Measurements from ENCODE around the gene ZNRF4. TPM values are rescaled to one million over a fixed set of nuclear protein-coding genes. Genes with fewer than 3 reads are reported as not detected.

The ZNRF4 gene
- total RNA-seq, 2 donors from 2014 or later, result not detected

GRCh38 chr19:5491565-5491964 lies 36.3 kb downstream of the ZNRF4 start:
- H3K27me3 ChIP-seq, result peaks cover 5% of the 10 kb centered on the region
- H3K9ac ChIP-seq (ENCODE audit: low read depth in 2 of 2, low read length in 2 of 2), result no peak overlapping the region
- no peak overlapping the region for H3K27ac ChIP-seq
- H3K4me3 ChIP-seq, result no peak overlapping the region
- H3K4me1 ChIP-seq, result no peaks in the 10 kb centered on the region
- no peak for DNase-seq
- H3K9me3 ChIP-seq, result no peaks in the 10 kb centered on the region
- TF ChIP-seq CTCF (IDR thresholded peaks at IDR 0.05), result no peak
- no peaks in the 10 kb centered on the region for H3K36me3 ChIP-seq
- intact Hi-C loops (cut with DNase I), result no loop called here

GRCh38 chr19:5492281-5492634 lies 37.0 kb downstream of the ZNRF4 start:
- Histone ChIP-seq H3K36me3 (no peaks in the 10 kb centered on the region), H3K4me3 (no peak overlapping the region), H3K9ac (ENCODE audit: low read depth in 2 of 2, low read length in 2 of 2) (no peak overlapping the region), H3K27ac (no peak overlapping the region), H3K9me3 (no peaks in the 10 kb centered on the region), H3K27me3 (peaks cover 5% of the 10 kb centered on the region), H3K4me1 (no peaks in the 10 kb centered on the region)
- no peak for DNase-seq
- no peak for TF ChIP-seq CTCF (IDR thresholded peaks at IDR 0.05)
- intact Hi-C loops (cut with DNase I), result no loop called here

GRCh38 chr19:5492635-5493409 lies 37.6 kb downstream of the ZNRF4 start:
- no peaks in the 10 kb centered on the region for H3K9me3 ChIP-seq
- intact Hi-C loops (cut with DNase I), result no loop called here
- peaks cover 5% of the 10 kb centered on the region for H3K27me3 ChIP-seq
- no peak overlapping the region for H3K9ac ChIP-seq (ENCODE audit: low read depth in 2 of 2, low read length in 2 of 2)
- no peak for TF ChIP-seq CTCF (IDR thresholded peaks at IDR 0.05)
- H3K36me3 ChIP-seq, result no peaks in the 10 kb centered on the region
- H3K4me1 ChIP-seq, result no peaks in the 10 kb centered on the region
- H3K4me3 ChIP-seq, result no peak overlapping the region
- no peak overlapping the region for H3K27ac ChIP-seq
- no peak for DNase-seq

GRCh38 chr19:5494773-5495172 lies 39.6 kb downstream of the ZNRF4 start:
- H3K27ac ChIP-seq, result no peak overlapping the region
- H3K4me1 ChIP-seq, result no peaks in the 10 kb centered on the region
- TF ChIP-seq CTCF (IDR thresholded peaks at IDR 0.05), result no peak
- H3K9me3 ChIP-seq, result no peaks in the 10 kb centered on the region
- H3K27me3 ChIP-seq, result peaks cover 5% of the 10 kb centered on the region
- DNase-seq, result no peak
- intact Hi-C loops (cut with DNase I), result no loop called here
- H3K36me3 ChIP-seq, result no peaks in the 10 kb centered on the region
- no peak overlapping the region for H3K9ac ChIP-seq (ENCODE audit: low read depth in 2 of 2, low read length in 2 of 2)
- H3K4me3 ChIP-seq, result no peak overlapping the region

GRCh38 chr19:5495792-5496191 lies 40.6 kb downstream of the ZNRF4 start:
- Histone ChIP-seq H3K9ac (ENCODE audit: low read depth in 2 of 2, low read length in 2 of 2) (no peak overlapping the region), H3K36me3 (no peaks in the 10 kb centered on the region), H3K27me3 (peaks cover 5% of the 10 kb centered on the region), H3K27ac (no peak overlapping the region), H3K4me3 (no peak overlapping the region), H3K4me1 (no peaks in the 10 kb centered on the region), H3K9me3 (no peaks in the 10 kb centered on the region)
- no peak for DNase-seq
- TF ChIP-seq CTCF (IDR thresholded peaks at IDR 0.05), result no peak
- intact Hi-C loops (cut with DNase I), result no loop called here

Data from colonic mucosa (tissue), 4 donors.